Uterus (tissue), 2 donors: ENCODE results near the gene CDCA5.

ENCODE experiments used
- POLR2A ChIP-seq, 2 donors: fragments of 450-650 bp; IDR thresholded peaks; one replicate each; pipeline ENCODE4 v1.6.1; 2016; ENCODE audit warnings: antibody characterized with exemption in 2 of 2, mild to moderate bottlenecking in 1 of 2, moderate library complexity in 1 of 2
- TF ChIP-seq, protein P1 (sequence below), 4 experiments: fragments of 200-600 bp in 2 of 4; fragments of 450-650 bp in 2 of 4; sonication (generic) in 2 of 4; IDR thresholded peaks; one replicate each; pipeline ENCODE4 v1.5.1; 2016 to 2019; ENCODE audit warnings: antibody characterized with exemption in 4 of 4, mild to moderate bottlenecking in 2 of 4, moderate library complexity in 1 of 4

DNA sequence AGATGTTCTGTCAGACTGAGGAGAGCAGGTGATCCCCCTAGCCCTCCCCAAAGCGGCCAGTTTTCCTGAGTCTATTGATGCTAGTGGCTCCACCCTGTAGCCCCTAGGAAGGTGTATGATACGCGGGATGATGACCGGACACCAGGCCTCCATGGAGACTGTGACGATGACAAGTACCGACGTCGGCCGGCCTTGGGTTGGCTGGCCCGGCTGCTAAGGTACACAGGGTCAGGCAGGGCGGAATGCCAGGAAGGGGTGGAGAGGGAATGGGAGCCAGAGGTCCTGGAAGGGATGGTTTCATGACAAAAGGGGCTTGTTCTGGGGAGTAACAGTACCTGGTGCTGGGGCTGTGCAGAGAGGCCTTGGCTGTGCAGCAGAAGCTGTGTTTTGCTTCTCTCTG lies 3.4 kb upstream of the CDCA5 start:
- TF ChIP-seq, protein P1, sequence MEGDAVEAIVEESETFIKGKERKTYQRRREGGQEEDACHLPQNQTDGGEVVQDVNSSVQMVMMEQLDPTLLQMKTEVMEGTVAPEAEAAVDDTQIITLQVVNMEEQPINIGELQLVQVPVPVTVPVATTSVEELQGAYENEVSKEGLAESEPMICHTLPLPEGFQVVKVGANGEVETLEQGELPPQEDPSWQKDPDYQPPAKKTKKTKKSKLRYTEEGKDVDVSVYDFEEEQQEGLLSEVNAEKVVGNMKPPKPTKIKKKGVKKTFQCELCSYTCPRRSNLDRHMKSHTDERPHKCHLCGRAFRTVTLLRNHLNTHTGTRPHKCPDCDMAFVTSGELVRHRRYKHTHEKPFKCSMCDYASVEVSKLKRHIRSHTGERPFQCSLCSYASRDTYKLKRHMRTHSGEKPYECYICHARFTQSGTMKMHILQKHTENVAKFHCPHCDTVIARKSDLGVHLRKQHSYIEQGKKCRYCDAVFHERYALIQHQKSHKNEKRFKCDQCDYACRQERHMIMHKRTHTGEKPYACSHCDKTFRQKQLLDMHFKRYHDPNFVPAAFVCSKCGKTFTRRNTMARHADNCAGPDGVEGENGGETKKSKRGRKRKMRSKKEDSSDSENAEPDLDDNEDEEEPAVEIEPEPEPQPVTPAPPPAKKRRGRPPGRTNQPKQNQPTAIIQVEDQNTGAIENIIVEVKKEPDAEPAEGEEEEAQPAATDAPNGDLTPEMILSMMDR (IDR thresholded peaks at IDR 0.05): no peak
- no peak for TF ChIP-seq POLR2A (IDR thresholded peaks at IDR 0.05)
